Urothelium cell line (cell line): ENCODE measurements around the gene OR10K1.

ENCODE experiments used
- DNase-seq: peaks from one replicate; pipeline ENCODE4 v3.0.0; 2011; ENCODE audit warnings: low spot score, mixed read lengths
- FAIRE-seq: peaks from 2 replicates; lab custom pipeline; 2011; peaks lifted over from hg19 to GRCh38; lab: Jason Lieb, UNC

OR10K1 gene

GRCh38 chr1:158516966-158517365, 55.3 kb downstream of the OR10K1 start:
- no peak for FAIRE-seq
- no peak for DNase-seq
